NAMALWA (cell line): ENCODE measurements around the gene ADPRHL1.
"Not testable (repeated sequence)": the region's sequence is repeated elsewhere in the genome, so short reads cannot be mapped to it uniquely, and the experiment has no call there.

ENCODE experiments used
- DNase-seq: peaks from one replicate; pipeline ENCODE4 v3.0.0-alpha.2; 2015; ENCODE audit warnings: low spot score

ADPRHL1 gene

GRCh38 chr13:113369189-113369588, 84.1 kb downstream of the ADPRHL1 start:
- no peak for DNase-seq

GRCh38 chr13:113368353-113368752, 84.9 kb downstream of the ADPRHL1 start:
- DNase-seq: not testable (repeated sequence)

- no peak for DNase-seq
Observed at GRCh38 chr13:113367771-113368170, 85.5 kb downstream of the ADPRHL1 start.

GRCh38 chr13:113367020-113367560, 86.2 kb downstream of the ADPRHL1 start:
- DNase-seq: no peak

GRCh38 chr13:113365971-113366588, 87.2 kb downstream of the ADPRHL1 start:
- DNase-seq: no peak

- no peak for DNase-seq
Observed at GRCh38 chr13:113365583-113365970, 87.7 kb downstream of the ADPRHL1 start.

- no peak for DNase-seq
Observed at GRCh38 chr13:113364901-113365582, 88.2 kb downstream of the ADPRHL1 start.

- no peak for DNase-seq
Observed at GRCh38 chr13:113364311-113364889, 88.9 kb downstream of the ADPRHL1 start.

GRCh38 chr13:113361406-113361805, 91.9 kb downstream of the ADPRHL1 start:
- DNase-seq: no peak

- DNase-seq: no peak
Observed at GRCh38 chr13:113360446-113360845, 92.8 kb downstream of the ADPRHL1 start.

GRCh38 chr13:113359571-113359970, 93.7 kb downstream of the ADPRHL1 start:
- no peak for DNase-seq

- DNase-seq: no peak
Observed at GRCh38 chr13:113358653-113359190, 94.6 kb downstream of the ADPRHL1 start.

GRCh38 chr13:113357529-113357928, 95.8 kb downstream of the ADPRHL1 start:
- no peak for DNase-seq

- no peak for DNase-seq
Observed at GRCh38 chr13:113356596-113356995, 96.7 kb downstream of the ADPRHL1 start.

- no peak for DNase-seq
Observed at GRCh38 chr13:113355621-113356020, 97.7 kb downstream of the ADPRHL1 start.

- no peak for DNase-seq
Observed at GRCh38 chr13:113354831-113355610, 98.3 kb downstream of the ADPRHL1 start.

GRCh38 chr13:113353254-113353653, 100.0 kb downstream of the ADPRHL1 start:
- no peak for DNase-seq

- no peak for DNase-seq
Observed at GRCh38 chr13:113351514-113352026, 101.7 kb downstream of the ADPRHL1 start.

GRCh38 chr13:113350938-113351335, 102.4 kb downstream of the ADPRHL1 start:
- no peak for DNase-seq

- DNase-seq: peak; percentile 37
Observed at GRCh38 chr13:113350065-113350937, 103.0 kb downstream of the ADPRHL1 start.
